ENCODE results near the gene RSAD2.

GRCh38 chr2:6841537-6842287, 35.9 kb upstream of the RSAD2 start:
- TF ChIP-seq CTCF (IDR thresholded peaks at IDR 0.05; ENCODE audit: low read length) (no peak), EZH2 (IDR thresholded peaks at IDR 0.05; ENCODE audit: borderline replicate concordance, low read length) (no peak)
